ENCODE results near the gene XRCC3. TPM values are rescaled to one million over a fixed set of nuclear protein-coding genes. Genes with fewer than 3 reads are reported as not detected.

The XRCC3 gene
- total and polyA plus RNA-seq, 2 donors (not counting 3 experiments of a cell fraction or from before 2014, with no cell fraction given) = 13.6 to 27.2 TPM

DNA sequence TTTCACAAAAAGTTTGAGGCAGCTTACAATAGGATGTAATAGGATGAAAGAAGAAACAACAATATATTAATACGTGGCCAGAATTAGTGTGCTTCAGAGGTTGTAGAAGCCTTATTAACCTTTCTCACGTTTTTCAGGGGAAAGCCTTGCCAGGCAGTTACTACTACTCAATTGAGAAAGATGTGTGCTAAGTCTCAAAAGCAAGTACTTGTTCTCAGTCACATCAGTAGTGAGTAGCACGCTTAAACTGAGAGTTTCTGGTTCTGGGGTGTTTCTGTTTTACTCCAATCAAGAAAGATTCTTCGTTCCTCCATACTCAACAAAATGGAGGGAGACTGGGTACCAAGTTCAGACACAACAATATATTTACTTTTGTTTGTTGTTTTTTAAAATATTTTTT is 47.6 kb downstream of the XRCC3 start:
- Histone ChIP-seq H3K27me3 (ENCODE audit: control insufficient read depth in 2 of 2, insufficient read depth in 2 of 2, low read length in 2 of 2) (no peaks in the 10 kb centered on the region), H3K79me2 (ENCODE audit: control insufficient read depth, insufficient read depth, low read length) (peaks cover 32% of the 10 kb centered on the region), H2AFZ (ENCODE audit: low read depth, low read length) (no peak overlapping the region), H3K4me3 (replicated peaks in 1 of 3; ENCODE audit: insufficient read depth in 1 of 3, low read depth in 1 of 3, low read length in 3 of 3) (no peak overlapping the region), H4K20me1 (replicated peaks; ENCODE audit: control insufficient read depth, extremely low read depth, insufficient read depth, low read length) (peaks cover 2% of the 10 kb centered on the region), H3K4me1 (ENCODE audit: control insufficient read depth, extremely low read depth, insufficient read depth, low read length) (no peaks in the 10 kb centered on the region), H3K9me1 (replicated peaks; ENCODE audit: control insufficient read depth, extremely low read depth, insufficient read depth, low read length) (no peaks in the 10 kb centered on the region), H3K9me3 (replicated peaks; ENCODE audit: control insufficient read depth, insufficient read depth, low read length) (no peaks in the 10 kb centered on the region), H3K27ac (ENCODE audit: insufficient read depth, low read depth, low read length) (no peak overlapping the region), H3K4me2 (ENCODE audit: insufficient read depth, low read length) (no peak overlapping the region), H3K9ac (replicated peaks; ENCODE audit: extremely low read depth, insufficient read depth, low read length) (no peak overlapping the region), H3K36me3 (ENCODE audit: control insufficient read depth in 2 of 2, extremely low read depth in 1 of 2, insufficient read depth in 2 of 2, low read length in 2 of 2) (peaks cover 21 to 23% of the 10 kb centered on the region in 2 experiments)
- ChIA-PET POLR2A (no interaction called here), CTCF (interaction anchor here (0.9 kb wide), 1 partner anchor 13 kb away, joined by 3 read pairs; no protein-coding TSS in a partner anchor)
- no TSS peak for BruUV-seq (replicated peaks)
- TF ChIP-seq, protein P1, sequence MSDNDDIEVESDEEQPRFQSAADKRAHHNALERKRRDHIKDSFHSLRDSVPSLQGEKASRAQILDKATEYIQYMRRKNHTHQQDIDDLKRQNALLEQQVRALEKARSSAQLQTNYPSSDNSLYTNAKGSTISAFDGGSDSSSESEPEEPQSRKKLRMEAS (IDR thresholded peaks at IDR 0.05; ENCODE audit: insufficient read depth, insufficient read length) = no peak
- TF ChIP-seq FOS (IDR thresholded peaks at IDR 0.05; ENCODE audit: borderline replicate concordance, insufficient read depth, low read length) (no peak), MYC (IDR thresholded peaks at IDR 0.05; ENCODE audit: low read depth, low read length) (no peak), POLR2A (IDR thresholded peaks at IDR 0.05; ENCODE audit: low read depth, low read length) (no peak), EZH2 (IDR thresholded peaks at IDR 0.05; ENCODE audit: borderline replicate concordance, low read depth, low read length, severe bottlenecking) (no peak), JUN (IDR thresholded peaks at IDR 0.05; ENCODE audit: borderline replicate concordance, insufficient read depth, insufficient read length, low read depth) (no peak), GATA2 (IDR thresholded peaks at IDR 0.05; ENCODE audit: insufficient read depth, insufficient read length, low read depth, low read length) (no peak)
- no peak for DNase-seq (ENCODE audit: low read depth, low spot score)
- dilution Hi-C loops (cut with MboI; ENCODE audit: extremely low pct_ligation_motif_present, low sequenced_read_pairs) (no loop called here), intact Hi-C loops (cut with micrococcal nuclease) (no loop called here)
- FAIRE-seq = no peak

DNA sequence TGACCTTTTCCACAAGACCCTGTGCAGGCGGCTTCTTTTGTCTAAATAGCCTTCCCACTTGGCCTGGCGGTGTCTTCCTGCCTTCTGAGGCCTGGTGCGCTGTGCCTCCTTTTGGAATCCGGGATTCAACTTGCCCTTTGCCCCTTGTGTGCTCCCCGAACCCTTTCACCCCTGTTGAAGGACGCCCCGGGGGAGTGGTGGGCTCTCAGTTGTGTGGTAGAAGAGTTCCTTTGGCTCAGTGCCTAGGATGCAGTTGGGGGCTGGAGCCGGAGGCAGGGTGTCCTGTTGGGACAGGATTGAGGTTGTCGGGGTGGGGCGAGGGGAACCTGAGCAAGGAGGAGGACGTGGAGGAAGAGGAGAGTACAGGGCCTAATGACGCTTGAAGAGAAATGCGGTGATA is 51.7 kb downstream of the XRCC3 start:
- intact Hi-C loops (cut with micrococcal nuclease) (no loop called here), dilution Hi-C loops (cut with MboI; ENCODE audit: extremely low pct_ligation_motif_present, low sequenced_read_pairs) (no loop called here)
- Histone ChIP-seq H3K4me1 (ENCODE audit: control insufficient read depth, extremely low read depth, insufficient read depth, low read length) (no peaks in the 10 kb centered on the region), H3K9me3 (replicated peaks; ENCODE audit: control insufficient read depth, insufficient read depth, low read length) (no peaks in the 10 kb centered on the region), H3K27ac (ENCODE audit: insufficient read depth, low read depth, low read length) (no peak overlapping the region), H3K36me3 (ENCODE audit: control insufficient read depth in 2 of 2, extremely low read depth in 1 of 2, insufficient read depth in 2 of 2, low read length in 2 of 2) (peaks cover 19 to 26% of the 10 kb centered on the region in 2 experiments), H2AFZ (ENCODE audit: low read depth, low read length) (no peak overlapping the region), H3K4me2 (ENCODE audit: insufficient read depth, low read length) (no peak overlapping the region), H4K20me1 (replicated peaks; ENCODE audit: control insufficient read depth, extremely low read depth, insufficient read depth, low read length) (no peaks in the 10 kb centered on the region), H3K4me3 (replicated peaks in 1 of 3; ENCODE audit: insufficient read depth in 1 of 3, low read depth in 1 of 3, low read length in 3 of 3) (no peak overlapping the region), H3K9ac (replicated peaks; ENCODE audit: extremely low read depth, insufficient read depth, low read length) (no peak overlapping the region), H3K9me1 (replicated peaks; ENCODE audit: control insufficient read depth, extremely low read depth, insufficient read depth, low read length) (no peaks in the 10 kb centered on the region), H3K79me2 (ENCODE audit: control insufficient read depth, insufficient read depth, low read length) (peaks cover 56% of the 10 kb centered on the region), H3K27me3 (ENCODE audit: control insufficient read depth in 2 of 2, insufficient read depth in 2 of 2, low read length in 2 of 2) (no peaks in the 10 kb centered on the region)
- POLR2A ChIA-PET = no interaction called here
- FAIRE-seq (no peak), DNase-seq (ENCODE audit: low read depth, low spot score) (no peak)
- TF ChIP-seq CTCF (IDR thresholded peaks at IDR 0.05; ENCODE audit: extremely low read depth in 1 of 2, insufficient read depth in 1 of 2, low read depth in 1 of 2, low read length in 2 of 2) = no peak
- TF ChIP-seq, protein P1 (IDR thresholded peaks at IDR 0.05; ENCODE audit: insufficient read depth, insufficient read length) = no peak
- TF ChIP-seq FOS (IDR thresholded peaks at IDR 0.05; ENCODE audit: borderline replicate concordance, insufficient read depth, low read length) = no peak
- TF ChIP-seq GATA2 (IDR thresholded peaks at IDR 0.05; ENCODE audit: insufficient read depth, insufficient read length, low read depth, low read length) = no peak
- TF ChIP-seq EZH2 (IDR thresholded peaks at IDR 0.05; ENCODE audit: borderline replicate concordance, low read depth, low read length, severe bottlenecking) = no peak
- no peak for TF ChIP-seq POLR2A (IDR thresholded peaks at IDR 0.05; ENCODE audit: low read depth, low read length)
- no peak for TF ChIP-seq MYC (IDR thresholded peaks at IDR 0.05; ENCODE audit: low read depth, low read length)
- no peak for TF ChIP-seq POLR2AphosphoS5 (IDR thresholded peaks at IDR 0.05; ENCODE audit: insufficient read depth, low read depth, low read length)
- TF ChIP-seq JUN (IDR thresholded peaks at IDR 0.05; ENCODE audit: borderline replicate concordance, insufficient read depth, insufficient read length, low read depth) = no peak
- CTCF ChIA-PET = no interaction called here
- no TSS peak for BruUV-seq (replicated peaks)

All from endothelial cell of umbilical vein (primary cell).